ENCODE measurements around the gene CACNA1A. TPM values are rescaled to one million over a fixed set of nuclear protein-coding genes. Genes with fewer than 3 reads are reported as not detected.
"Not testable (repeated sequence)": the region's sequence is repeated elsewhere in the genome, so short reads cannot be mapped to it uniquely, and the experiment has no call there.

Gene CACNA1A
- total and polyA plus RNA-seq, 11 donors, result 0.17 to 1.2 (median 0.67) TPM

- WGBS, 4 donors, result 27 to 43% (median 36%) methylated on average over 7 of the region's 7 CpGs
These were observed 143.0 kb downstream of the CACNA1A start for GRCh38 chr19:13363245-13363644.

GRCh38 chr19:13362668-13363067 is 143.6 kb downstream of the CACNA1A start:
- ATAC-seq (no peak), DNase-seq (no peak)
- WGBS, 4 donors, result 37 to 42% (median 38%) methylated on average over 11 of the region's 11 CpGs
- TF ChIP-seq CTCF (IDR thresholded peaks at IDR 0.05), result no peak
- no peak for TF ChIP-seq POLR2A (IDR thresholded peaks at IDR 0.05)
- peaks cover 0 to 9% (median 3%) of the 10 kb centered on the region in 9 donors for H3K27me3 ChIP-seq
- H3K9me3 ChIP-seq, result peaks cover 0 to 15% (median 5%) of the 10 kb centered on the region in 12 donors
- no peaks in the 10 kb centered on the region for H3K4me1 ChIP-seq
- no peaks in the 10 kb centered on the region for H3K36me3 ChIP-seq
- H3K4me3 ChIP-seq, result no peak overlapping the region
- intact Hi-C loops (cut with DNase I), result no loop called here
- no peak overlapping the region for H3K27ac ChIP-seq

More at GRCh38 chr19:13363245-13363644, 143.0 kb downstream of the CACNA1A start:
- no peak overlapping the region for H3K4me3 ChIP-seq
- no peaks in the 10 kb centered on the region for H3K36me3 ChIP-seq
- no peak for ATAC-seq
- no peak overlapping the region for H3K27ac ChIP-seq
- TF ChIP-seq POLR2A (IDR thresholded peaks at IDR 0.05) (no peak), CTCF (IDR thresholded peaks at IDR 0.05) (no peak)
- peaks cover 0 to 15% (median 5%) of the 10 kb centered on the region in 12 donors for H3K9me3 ChIP-seq
- intact Hi-C loops (cut with DNase I), result no loop called here
- H3K4me1 ChIP-seq, result no peaks in the 10 kb centered on the region
- DNase-seq, result no peak
- peaks cover 0 to 9% (median 3%) of the 10 kb centered on the region in 9 donors for H3K27me3 ChIP-seq

- H3K9me3 ChIP-seq, result peaks cover 0 to 15% (median 5%) of the 10 kb centered on the region in 12 donors
- DNase-seq; H3K27me3 ChIP-seq; H3K4me1 ChIP-seq; H3K4me3 ChIP-seq; H3K27ac ChIP-seq; ATAC-seq; H3K36me3 ChIP-seq; intact Hi-C loops (cut with DNase I): not testable (repeated sequence)
- WGBS, 4 donors, result 50 to 85% (median 84%) methylated on average over 3 of the region's 3 CpGs
These were observed 144.6 kb downstream of the CACNA1A start for GRCh38 chr19:13361726-13362125.

GRCh38 chr19:13356686-13357280 is 149.5 kb downstream of the CACNA1A start:
- 64 to 69% (median 67%) methylated on average over 9 of the region's 9 CpGs for WGBS, 4 donors
- no peak overlapping the region for H3K27ac ChIP-seq
- DNase-seq, result no peak

More at GRCh38 chr19:13356686-13357280, 149.5 kb downstream of the CACNA1A start:
- Histone ChIP-seq H3K9me3 (peaks cover 0 to 15% (median 5%) of the 10 kb centered on the region in 12 donors), H3K4me3 (no peak overlapping the region), H3K4me1 (no peaks in the 10 kb centered on the region), H3K27me3 (peaks cover 0 to 10% (median 0%) of the 10 kb centered on the region in 9 donors), H3K36me3 (no peaks in the 10 kb centered on the region)
- intact Hi-C loops (cut with DNase I), result no loop called here
- no peak for TF ChIP-seq POLR2A (IDR thresholded peaks at IDR 0.05)
- TF ChIP-seq CTCF (IDR thresholded peaks at IDR 0.05), result no peak
- ATAC-seq, result no peak

All from heart left ventricle (tissue), 16 donors.